GM11168 (cell line): ENCODE data around the gene SPSB3.
"Not testable (repeated sequence)": the region's sequence is repeated elsewhere in the genome, so short reads cannot be mapped to it uniquely, and the experiment has no call there.

Experiments used
- in situ Hi-C: fragments of 300-500 bp; cut with MboI; formaldehyde crosslinking; loops from one replicate; pipeline ENCODE4 v1.12.0; 2022; ENCODE audit warnings: low sequenced_read_pairs; ENCODE audit not compliant: unreplicated experiment

SPSB3 gene

GRCh38 chr16:1817276-1817589 lies 34.9 kb upstream of the SPSB3 start:
- in situ Hi-C loops = no loop called here

DNA sequence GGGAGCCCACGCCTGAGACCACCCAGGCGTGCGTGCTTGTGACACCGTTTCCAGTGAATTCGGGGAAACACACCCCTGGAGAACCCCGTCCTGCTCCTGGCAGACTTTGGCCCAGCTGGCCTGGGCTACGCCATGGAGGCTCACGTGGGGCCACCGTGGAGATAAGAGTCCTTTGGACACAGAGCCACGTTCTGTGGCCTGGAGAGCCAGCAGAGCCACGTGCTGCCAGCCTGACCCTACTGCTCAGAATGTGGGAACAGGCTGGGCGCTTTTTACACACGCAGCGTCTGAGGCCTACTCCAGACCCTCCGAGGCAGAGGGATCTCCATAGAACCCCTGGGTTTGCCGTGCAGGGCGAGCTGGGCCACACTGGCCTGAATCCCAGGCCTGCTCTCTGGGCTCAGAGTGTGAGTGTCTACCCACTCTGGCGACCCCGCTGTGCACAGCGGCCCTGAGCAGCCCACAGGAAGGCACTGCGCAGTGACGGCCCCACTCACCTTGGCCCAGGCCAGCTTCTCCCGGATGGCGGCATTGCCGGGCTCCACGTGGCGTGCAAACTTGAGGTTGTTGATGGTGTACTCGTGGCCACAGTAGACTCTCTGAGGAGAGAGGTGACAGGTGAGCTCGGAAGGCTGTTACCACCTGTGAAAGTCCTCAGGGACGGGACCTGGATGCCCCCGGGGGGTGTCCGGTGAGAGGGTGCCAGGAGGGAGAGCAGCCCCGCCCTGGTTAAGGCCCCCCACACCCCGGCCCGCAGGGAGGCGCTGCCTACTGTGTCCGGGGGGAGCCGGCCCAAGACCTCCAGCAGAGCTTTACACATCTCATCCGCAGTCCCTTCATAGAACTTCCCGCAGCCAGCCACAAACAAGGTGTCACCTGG lies 34.3 kb upstream of the SPSB3 start:
- in situ Hi-C loops = no loop called here

GRCh38 chr16:1815461-1815860 lies 33.1 kb upstream of the SPSB3 start:
- in situ Hi-C loops = no loop called here

DNA sequence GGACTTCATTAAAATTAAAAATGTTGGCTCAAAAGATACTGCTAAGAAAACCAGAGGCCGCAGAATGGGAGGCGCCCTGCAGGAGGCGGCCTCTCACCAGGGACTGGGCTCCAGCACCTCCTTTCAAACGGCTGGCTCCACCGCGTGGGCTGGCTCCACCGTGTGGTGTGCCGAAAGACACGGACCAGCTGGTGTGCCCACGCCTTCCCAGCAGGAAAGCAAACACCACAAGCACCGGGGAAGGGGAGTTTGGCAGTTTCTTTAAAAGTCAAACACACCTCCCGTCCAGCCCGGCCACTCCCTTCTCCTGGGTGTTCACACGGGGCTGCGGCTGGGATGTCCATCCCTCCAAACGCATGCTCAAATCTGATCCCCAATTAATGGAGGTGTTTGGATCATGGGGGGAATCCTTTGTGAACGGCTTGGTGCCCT lies 30.4 kb upstream of the SPSB3 start:
- in situ Hi-C loops = no loop called here

GRCh38 chr16:1810536-1810935 lies 28.2 kb upstream of the SPSB3 start:
- in situ Hi-C loops = no loop called here

DNA sequence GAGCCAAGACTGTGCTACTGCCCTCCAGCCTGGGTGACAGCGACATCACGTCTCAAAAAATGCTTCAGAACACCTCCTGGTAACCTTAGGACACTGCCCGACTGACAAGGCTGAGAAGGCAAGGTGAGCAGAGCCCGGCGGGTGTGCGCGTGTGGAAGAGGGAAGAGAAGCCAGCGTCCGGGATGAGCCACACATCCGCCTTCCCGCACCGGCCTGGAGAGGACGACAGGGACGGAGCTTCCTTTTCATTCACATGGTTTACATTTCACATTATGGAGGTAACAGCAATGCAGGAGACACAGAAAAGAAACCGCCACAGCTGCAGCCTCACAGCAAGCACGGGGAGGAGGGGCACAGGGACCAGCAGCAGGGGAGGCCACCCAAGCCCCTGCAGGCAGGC lies 27.7 kb upstream of the SPSB3 start:
- in situ Hi-C loops = no loop called here

GRCh38 chr16:1809281-1809801 lies 27.0 kb upstream of the SPSB3 start:
- in situ Hi-C loops = no loop called here

DNA sequence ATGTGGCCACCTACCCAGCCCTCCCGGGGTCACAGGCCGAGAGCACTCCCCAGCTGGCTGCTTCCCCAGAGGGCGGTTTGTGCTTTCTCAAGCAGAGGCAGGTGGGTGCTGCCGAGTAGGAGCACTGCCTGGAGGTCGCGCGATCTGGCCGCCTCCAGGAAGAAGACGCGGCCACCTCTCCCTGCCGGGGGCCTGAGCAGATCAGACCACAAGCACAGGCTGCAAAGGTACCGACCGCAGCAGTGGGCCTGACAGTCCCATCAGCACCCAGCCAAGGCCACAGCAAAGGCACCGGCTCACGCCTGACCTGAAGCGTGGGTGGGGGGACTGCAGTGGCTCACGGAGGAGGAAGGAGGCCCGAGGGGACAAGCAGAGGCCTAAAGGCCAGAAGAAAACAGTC lies 26.3 kb upstream of the SPSB3 start:
- in situ Hi-C loops = no loop called here

- in situ Hi-C loops = no loop called here
Measured at GRCh38 chr16:1807626-1808025, 25.3 kb upstream of the SPSB3 start.

DNA sequence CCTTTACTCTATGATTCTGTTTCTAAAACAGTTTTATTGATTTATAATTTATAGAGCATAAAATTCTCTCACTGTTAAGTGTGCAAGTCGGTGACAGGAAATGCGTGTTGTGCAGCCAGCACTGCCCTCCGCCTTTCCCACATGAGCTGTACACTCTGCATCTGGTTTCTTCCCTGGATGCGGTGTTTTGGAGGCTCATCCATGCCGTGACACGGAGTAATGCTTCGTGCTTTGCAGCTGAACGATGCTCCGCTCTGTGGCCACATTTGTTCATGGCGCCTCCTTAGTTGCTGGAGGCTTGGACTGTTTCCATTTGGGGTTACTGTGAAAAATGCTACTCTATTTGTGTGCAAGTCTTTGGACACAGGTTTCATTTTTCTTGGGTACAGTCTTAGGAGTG lies 18.3 kb upstream of the SPSB3 start:
- in situ Hi-C loops = no loop called here

DNA sequence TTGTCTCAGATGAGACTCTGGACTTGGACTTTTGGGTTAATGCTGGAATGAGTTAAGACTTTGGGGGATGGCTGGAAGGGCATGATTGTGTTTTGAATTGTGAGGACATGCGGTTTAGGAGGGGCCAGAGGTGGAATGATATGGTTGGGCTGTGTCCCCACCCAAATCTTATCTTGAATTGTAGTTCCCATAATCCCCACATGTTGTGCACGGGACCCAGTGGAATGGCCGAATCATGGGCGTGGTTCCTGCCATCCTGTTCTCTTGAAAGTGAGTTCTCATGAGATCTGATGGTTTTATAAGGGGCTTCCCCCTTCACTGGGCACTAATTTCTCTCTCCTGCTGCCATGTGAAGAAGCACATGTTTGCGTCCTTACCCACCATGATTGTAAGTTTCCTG lies 16.9 kb upstream of the SPSB3 start:
- in situ Hi-C loops = not testable (repeated sequence)

- in situ Hi-C loops = no loop called here
Measured at GRCh38 chr16:1794908-1795666, 12.7 kb upstream of the SPSB3 start.

GRCh38 chr16:1794221-1794871 lies 12.0 kb upstream of the SPSB3 start:
- in situ Hi-C loops = no loop called here

DNA sequence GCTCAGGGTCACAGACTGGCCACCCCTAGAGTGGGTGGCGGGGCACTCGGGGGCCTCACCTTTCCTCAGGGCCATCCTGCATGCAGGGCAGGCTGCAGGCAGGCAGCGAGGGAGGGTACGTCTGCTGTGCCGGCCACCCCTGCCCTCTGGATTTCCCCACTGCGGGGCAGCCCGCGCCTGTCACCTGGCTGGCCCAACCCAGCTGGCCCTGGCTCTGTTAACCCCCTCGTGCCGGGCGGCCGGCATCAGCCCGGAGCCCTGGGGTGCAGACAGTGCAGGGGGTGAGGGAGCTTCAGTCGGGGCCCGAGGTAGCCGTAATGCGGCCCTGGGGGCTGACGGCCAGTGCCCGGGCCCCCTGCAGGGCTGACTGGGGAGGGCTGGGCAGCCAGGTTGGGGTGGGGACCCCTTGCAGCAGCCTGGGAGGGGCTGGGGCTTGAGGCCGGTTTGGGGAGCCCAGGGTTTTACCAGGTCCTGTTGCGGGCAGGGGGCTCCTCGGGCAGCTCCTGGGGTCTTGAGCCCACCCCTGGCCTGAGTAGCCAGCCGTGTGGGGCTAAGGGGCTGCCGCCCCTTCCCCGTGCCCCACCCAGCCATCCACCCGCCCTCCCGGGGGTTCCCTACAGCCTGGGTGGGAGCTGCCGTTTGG lies 11.3 kb upstream of the SPSB3 start, which contains the start of gene IGFALS:
IGFALS (minus strand) TSS at position 128 of the 643 bp plus-strand sequence; CDS start at position 75, 53 bp downstream.
- in situ Hi-C loops = no loop called here

DNA sequence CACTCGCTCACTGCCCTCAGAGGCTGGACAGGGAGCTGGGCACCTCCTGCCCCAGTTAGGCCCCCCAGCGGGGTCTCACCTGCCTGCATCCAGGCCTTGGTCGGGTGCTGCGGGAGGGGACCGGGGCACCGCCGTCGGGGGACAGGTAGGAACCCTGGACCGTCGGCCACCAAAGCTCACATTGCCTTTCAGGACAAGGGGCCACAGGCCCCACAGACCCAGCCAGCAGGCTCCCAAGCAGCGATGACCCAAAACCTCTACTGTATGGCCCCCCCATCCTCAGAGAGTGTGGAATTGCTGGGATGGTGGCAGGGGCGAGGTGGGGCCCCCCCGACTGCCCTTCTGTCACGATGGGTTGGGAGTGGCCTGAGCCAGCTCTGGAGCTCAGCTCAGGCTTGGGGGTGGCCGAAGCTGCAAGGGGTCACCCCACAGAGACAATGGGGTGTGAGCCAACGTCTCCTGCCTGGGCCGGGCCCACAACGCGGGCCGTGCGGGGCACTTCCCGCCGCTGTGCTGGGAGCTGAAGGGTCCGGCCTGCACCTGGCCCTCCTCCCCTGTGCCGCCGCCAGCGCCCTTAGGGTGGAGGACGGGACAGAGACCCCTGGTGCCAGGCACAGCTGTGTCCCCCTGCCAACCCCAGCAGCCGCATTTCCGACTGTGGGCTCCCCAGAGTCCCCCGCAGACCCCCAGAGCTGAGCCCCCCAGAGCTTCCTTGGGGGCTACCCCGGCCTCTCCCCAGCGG lies 10.6 kb upstream of the SPSB3 start:
- in situ Hi-C loops = no loop called here

GRCh38 chr16:1791943-1792812 lies 9.8 kb upstream of the SPSB3 start:
- in situ Hi-C loops = no loop called here

- in situ Hi-C loops = no loop called here
Measured at GRCh38 chr16:1791256-1791942, 9.0 kb upstream of the SPSB3 start.

DNA sequence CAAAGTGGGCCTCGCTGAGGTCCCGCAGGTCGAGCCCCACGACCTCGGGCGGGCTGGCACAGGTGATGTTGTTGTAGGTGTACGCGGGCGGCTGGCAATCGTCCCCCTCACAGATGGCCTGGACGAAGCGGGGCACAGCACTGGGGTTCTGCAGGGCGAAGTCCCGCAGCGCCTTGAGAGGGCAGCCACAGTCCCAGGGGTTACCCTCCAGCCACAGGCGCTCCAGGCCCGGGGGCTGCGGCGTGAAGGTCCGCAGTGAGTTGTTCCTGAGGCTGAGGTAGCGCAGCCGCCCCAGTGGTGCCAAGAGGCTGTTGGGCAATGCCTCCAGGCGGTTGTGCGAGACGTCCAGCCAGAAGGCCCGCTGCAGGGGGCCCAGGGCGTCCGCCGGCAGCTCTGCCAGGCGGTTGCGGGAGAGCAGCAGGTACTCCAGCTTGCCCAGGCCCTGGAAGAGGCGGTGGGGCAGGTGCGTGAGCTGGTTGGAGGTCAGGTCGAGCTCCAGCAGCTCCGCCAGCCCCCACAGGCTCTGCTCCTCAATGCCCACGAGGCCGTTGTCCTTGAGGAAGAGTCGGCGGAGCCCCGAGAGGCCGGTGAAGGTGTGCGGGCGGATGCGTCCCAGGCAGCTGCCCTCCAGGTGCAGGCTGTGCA lies 8.4 kb upstream of the SPSB3 start:
- in situ Hi-C loops = no loop called here
